HG03354 (cell line): ENCODE data around the gene ARHGEF28.

Experiments used
- ATAC-seq: cut with Tn5 transposase; IDR thresholded peaks from one replicate; pipeline ENCODE4 v1.9.1; 2021; ENCODE audit warnings: mild to moderate bottlenecking; ENCODE audit not compliant: unreplicated experiment, poor library complexity, severe bottlenecking

ARHGEF28 gene

DNA sequence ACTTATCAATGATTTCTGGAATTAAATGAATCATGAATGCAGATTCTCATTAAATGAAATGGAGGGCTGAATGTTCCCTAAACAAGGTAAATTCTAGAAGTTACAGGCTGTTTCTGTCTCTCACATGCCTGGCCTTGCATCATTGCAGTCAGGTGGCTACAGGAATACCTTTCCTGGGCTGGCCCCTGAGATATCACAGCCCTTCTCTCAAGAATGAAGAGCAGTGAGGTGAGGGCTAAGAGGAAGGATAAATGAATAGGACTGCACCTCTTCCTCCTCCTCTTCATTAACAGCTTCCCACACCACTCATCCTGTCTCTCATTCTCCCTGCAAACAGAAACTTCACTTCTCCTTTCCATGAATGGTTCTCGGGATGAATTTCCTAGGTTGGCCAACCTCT is 22.5 kb downstream of the ARHGEF28 start:
- no peak for ATAC-seq

DNA sequence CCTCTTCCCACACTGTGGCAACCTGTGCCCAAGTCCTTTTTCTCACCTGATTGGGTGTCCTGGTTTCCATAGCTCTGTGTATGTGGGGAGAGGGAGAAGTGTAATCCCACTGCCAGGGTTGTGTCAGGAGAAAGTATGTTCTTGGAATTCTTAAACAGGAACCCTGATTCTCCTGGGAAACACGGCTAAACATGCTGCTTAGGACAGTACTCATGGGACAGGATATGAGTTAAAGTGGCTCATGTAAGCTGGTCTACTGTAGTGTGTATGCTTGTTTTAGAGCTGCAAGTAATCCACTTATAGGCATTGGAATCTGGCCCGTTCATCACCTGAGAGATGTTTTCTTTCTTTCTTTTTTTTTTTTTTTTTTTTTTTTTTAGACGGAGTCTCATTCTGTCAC is 23.9 kb downstream of the ARHGEF28 start:
- ATAC-seq = no peak

DNA sequence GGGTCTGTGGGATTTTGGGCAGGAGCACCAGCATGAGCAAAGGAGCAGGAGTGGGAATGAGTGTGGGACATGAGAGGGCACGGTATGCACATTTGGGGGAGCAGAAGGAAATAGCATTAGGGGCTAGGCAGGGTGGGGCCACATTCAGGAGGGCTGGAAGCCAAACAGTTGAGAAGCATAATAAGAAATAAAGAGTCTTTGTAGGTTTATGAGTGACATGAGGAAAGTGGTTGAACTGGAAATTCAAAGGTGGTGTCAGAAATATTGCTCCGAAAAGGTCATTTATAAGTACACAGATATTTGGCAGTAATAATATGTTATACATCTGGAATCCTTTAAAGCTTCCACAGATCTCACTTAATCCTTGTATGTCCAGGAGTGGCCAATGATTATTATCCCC is 26.4 kb downstream of the ARHGEF28 start:
- ATAC-seq = no peak

DNA sequence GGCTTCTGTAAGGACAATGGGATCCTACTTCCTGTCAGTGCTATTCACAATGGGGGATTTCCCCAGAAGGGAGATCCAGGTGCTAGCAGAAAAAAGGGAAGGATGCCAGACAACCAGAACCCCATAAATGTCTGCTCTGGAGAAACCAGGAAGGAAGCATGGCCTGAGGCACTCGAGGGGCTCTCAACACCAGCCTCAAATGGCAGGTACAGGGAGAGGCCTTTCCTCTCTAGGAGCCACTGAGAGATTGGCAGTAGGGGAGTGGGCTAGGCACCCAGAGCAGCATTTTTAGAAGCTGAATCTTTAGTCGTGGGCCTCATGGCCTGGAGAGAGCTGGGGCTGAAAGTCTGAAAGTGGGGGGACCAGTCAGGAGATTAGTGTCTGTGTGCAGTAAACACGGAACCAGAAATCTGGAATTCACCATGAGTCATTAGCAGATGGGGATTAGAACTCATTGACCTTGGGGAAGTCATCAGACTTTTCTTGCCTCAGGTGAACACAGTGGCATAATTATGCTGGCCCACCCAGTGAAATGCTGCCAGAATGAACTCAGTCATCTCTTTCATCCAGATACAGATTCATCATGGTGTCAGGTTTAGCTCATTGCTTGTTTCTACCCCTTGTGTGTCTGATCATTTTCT is 28.3 kb downstream of the ARHGEF28 start:
- peak; percentile 55 for ATAC-seq

DNA sequence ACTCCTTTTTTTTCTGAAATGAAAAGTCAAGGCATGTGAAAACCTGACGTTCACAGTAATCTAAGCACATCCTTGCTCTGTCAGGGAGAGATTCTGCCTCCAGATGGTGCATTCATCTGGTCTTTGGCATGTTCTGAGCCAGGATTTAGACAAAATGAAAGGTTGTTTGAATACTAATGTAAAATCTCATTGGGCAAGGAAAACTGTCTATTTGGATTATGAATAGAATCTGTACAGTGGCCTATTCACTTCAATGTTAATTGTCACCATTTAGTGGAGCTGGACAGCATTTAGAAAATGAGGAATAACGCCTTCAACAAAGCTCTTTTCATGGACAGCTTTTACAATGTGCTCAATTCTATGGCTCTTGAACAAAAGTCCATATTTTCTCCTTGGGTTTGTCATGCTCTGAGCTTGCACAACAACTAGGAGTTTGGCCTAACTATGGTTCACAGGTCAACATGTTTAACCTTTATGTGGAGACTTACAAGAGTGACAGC is 28.9 kb downstream of the ARHGEF28 start:
- ATAC-seq = no peak

DNA sequence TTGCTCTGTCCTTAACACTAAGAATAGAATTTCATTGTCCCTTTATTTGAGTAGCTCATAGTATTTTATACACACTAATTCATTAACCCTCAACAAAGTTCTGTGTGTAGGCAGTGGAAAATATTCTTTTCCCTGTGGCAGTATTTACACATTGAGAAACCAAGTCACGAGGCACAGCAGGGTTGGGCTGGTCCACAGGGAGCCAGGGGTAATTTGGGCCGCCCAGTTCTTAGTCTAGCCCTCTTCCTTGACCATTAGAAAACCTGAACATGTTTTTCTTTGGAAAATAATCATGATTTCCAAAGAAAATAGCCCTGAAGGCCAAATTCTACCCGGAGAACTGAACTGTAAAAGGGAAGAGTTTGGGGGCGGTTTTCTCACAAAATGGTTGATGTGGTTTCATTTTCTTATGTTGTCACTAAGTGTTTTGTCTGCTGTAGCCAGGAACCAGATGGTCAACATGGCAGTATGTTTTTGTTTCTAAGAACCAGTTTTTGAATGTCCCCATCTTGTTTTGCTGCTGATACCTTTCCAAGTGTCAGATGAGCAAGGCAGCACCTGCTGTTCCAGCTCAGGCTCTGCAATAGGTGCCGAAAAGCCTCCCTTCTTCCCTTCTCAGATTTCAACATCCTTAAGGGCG is 29.6 kb downstream of the ARHGEF28 start:
- no peak for ATAC-seq

DNA sequence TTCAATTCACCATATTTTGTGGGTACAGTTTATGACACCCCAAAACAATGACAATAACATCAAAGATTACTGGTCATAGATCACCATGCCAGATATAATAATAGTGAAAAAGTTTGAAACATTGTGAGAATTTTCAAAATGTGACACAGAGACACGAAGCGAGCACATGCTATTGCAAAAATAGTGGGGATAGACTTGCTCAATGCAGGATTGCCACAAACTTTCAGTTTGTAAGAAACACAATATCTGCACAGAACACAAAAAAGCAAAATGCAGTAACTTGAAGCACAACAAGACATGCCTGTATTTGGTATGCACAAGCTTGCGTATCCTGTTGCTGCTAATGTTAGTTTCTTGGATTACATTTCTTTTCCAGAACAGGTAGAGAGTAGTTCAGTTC is 35.8 kb downstream of the ARHGEF28 start:
- no peak for ATAC-seq

DNA sequence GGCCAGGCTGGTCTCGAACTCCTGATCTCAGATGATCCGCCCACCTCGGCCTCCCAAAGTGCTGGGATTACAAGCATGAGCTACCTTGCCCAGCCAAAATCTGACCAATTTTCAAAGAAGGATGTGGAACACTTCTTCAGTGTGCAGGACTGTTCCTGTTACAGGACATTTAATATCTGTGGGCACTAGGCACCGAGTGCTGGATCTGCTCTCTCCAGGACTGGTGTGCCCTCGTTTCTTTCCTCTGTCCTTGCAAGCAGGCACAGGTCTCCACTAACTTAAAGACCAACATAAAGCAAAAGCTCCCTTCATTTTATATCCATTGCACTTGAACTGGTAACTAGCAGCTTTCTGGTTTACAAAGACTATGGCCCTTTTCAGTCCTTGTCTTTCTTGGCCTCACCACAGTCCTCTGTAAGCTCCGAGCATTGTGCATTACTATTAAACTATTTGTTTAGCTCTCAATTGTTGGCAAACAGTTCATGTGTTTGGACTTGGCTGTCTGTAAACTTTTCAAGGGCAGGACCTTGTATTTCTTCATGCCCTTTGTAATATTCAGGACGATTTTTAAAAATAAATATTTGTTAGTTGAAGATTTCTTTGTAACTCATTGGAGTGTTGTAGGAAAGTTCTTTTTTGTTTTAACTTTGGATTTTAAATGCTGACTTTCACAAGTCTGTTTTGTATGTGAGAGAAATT is 37.3 kb downstream of the ARHGEF28 start:
- no peak for ATAC-seq

DNA sequence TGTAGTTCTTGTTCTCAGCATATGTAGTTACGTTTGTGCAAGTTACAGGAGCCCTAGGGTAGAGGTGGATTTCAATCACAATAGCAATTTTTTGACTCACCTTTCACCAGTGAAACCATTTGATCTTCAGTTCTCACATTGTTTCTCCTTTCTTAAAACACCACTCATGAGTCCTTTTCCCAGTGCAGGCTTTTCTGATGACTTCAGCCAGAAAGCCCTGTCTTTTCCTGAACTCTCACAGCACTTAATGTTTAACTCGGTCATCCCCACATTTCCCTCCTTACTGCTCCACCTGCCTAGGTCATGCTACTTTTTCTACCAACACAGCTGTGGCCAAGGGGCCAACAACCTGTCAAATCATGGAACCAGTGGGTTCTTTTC is 37.9 kb downstream of the ARHGEF28 start:
- no peak for ATAC-seq

DNA sequence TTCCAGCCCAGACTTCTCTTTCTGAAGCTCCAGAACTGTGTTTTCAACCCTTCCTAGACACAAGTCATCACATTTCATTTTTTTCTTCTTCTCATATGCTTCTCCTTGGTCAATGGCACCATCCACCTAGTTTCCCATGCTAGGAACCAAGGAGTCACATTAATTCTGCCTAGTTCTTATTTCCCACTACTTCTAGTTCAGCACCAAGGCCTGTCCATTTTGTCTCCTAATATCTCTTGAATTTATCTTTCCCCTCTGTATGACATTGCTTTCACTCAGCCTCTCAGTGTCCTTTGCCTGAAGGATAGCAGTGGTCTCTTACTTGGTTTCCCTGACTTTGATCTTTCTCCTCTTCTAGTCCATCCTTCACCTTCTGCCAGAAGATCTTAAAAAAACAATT is 38.8 kb downstream of the ARHGEF28 start:
- no peak for ATAC-seq

DNA sequence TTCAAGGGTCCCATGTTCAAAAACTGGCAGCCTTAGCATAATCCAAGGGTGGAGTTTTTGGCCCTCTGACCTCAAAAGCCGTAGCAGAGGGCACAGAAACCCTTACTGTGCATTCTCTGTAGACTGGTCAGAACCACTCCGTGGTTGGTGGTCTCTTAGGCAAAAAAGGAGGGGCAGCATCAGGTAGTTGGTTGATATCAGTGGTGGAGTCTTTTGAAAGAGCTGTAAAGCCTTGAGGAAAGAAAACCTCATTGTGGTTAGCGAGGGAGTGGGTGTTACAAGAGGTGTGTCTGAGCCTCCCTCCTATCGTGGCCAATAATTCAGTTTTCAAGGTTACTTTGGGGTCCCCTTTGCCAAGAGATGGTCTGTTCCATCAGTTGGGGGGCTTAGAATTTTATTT is 40.9 kb downstream of the ARHGEF28 start:
- ATAC-seq = no peak

DNA sequence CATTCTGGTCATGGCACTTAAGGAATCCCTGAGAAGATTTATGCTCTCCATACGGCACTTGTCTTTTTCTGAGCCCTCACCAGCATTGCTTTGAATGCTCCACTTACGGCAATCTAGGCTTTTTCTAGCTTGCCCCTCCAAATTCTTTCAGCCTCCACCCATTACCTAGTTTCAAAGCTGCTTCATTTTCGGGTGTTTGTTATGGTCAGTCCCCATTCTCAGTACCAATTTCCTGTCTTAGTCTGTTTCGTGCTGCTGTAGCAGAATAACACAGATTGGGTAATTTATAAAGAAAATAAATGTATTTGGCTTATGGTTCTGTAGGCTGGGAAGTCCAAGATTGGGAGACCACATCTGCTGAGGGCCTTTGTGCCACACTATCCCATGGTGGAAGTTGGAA is 42.0 kb downstream of the ARHGEF28 start:
- ATAC-seq = peak; percentile 72

DNA sequence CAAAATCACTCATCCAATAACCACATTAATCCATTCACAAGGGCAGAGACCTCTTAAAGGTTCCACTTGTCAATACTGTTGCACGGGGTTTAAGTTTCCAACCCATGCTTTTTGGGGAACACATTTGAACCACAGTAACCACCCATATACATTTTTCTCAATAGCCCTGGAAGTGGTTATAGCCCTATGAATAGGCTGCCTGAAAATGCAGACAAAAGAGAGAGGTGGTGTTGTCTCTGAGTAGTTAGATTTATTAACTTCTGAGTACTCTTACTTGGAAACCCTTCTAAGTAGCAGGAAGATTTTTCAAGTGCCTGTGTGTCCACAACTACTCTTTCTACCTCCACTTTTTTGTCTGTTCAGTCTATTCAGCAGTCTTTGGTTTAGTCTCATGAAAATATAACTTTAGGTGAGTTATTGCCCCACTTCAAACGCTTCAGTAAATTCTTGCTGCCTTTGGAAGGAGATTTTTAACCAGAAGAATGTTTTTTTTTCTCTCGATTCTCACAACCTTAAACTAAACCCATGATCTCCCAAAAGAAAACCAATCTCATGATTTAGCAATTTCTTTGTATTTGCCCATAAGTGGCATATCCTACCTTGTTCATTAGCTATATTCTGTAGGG is 42.6 kb downstream of the ARHGEF28 start:
- ATAC-seq = peak; percentile 26

DNA sequence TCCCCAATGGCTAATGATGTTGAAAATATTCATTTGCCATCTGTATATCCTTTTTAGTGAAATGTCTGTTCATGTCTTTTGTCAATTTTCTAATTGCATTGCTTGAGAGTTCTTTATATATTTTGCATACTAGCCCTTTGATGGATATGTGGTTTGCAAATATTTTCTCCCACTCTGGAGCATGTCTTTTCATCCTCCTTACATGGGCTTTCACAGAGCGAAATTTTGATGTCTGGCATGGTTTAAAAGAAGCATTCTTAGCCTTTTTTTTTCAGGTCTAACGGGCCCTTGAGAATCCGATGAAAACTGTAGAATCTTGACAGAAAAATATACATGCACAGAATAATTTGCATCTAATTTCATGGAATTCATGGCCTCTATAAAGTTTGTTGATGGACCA is 44.7 kb downstream of the ARHGEF28 start:
- ATAC-seq = no peak

DNA sequence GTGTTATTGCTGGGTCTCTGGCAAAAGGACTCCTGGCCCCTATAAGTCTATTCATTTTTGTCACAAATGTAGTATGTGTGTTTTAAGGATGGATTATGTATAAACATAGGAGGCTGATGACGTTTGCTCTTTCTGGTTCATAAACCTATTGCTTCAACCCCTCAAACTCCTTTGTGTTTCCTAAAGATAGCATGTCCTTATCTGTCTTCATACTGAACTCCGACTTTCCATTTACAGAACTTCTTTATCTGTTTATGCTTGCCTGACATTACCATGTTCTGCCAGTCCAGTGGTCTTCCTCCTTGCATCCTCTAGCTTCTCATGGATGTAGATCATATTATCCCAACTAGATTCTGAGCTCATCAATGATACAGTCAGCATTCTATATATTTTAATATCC is 46.1 kb downstream of the ARHGEF28 start:
- no peak for ATAC-seq

DNA sequence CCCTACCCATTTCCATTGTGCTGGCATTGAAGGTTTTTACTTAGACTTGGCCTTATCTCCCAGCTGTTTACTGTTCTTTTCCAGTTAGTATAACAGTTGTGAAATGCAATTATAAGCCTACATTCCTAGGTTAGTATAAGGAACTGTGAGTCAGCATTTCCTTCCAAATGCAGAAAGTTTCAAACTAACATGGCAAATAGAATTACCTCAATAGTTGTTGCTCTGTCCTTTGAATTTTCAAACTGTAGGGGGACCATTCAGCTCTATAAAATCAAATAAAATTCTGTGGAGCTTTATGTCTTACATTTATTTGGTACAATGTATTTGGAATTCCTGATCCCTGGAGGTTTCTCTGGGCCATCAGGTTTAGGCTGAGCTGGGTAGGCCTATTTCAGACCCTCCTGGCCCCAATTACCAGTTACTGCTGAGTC is 47.2 kb downstream of the ARHGEF28 start:
- ATAC-seq = no peak

DNA sequence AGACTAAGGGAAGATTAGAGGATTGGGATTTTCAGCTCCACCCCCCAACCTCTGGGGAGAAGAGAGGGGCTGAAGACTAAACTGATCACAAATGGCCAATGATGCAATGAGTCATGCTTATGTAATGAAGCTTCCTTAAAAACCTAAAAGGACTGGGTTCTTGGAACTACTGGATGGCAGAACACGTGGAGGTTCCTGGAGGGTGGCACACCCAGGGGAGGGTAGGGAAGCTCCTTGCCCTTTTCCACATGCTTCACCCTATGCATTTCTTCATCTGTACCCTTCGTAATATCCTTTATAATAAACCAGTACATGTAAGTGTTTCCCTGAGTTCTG is 48.6 kb downstream of the ARHGEF28 start:
- ATAC-seq = no peak

DNA sequence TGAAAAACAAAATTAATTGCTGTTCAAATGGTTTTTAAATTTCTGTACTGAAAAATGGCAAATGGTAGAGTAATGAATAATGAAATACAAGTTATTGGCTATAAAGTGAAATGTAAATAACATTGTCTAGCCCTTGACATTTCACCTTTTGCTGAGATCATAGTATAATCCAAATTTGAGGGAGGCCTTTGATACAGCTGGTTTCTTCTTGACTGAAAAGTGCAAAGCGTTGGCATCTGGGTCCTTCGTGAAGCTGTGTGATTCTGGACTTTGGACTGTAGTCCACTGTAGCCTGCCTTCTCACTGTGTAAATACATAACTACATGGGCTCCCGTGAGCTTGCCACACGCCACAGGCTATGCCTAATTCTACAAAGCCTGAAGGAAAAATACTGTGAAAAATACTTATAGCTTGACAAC is 52.3 kb downstream of the ARHGEF28 start:
- no peak for ATAC-seq

DNA sequence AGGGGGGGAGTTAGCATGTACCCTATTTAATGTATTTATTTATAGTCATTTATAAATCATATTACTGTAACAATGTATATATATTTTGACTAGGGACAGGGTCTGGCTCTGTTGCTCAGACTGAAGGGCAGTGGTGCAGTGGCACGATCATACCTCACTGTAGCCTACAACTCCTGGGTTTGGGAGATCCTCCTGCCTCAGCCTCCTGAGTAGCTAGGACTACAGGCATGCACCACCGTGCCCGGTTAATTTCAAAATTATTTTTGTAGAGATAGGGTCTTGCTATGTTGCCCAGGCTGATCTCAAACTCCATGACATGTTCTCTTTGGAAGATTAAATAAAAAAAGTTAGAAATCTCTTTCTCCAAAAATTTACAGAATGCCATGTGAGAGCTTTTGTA is 52.8 kb downstream of the ARHGEF28 start:
- ATAC-seq = no peak

DNA sequence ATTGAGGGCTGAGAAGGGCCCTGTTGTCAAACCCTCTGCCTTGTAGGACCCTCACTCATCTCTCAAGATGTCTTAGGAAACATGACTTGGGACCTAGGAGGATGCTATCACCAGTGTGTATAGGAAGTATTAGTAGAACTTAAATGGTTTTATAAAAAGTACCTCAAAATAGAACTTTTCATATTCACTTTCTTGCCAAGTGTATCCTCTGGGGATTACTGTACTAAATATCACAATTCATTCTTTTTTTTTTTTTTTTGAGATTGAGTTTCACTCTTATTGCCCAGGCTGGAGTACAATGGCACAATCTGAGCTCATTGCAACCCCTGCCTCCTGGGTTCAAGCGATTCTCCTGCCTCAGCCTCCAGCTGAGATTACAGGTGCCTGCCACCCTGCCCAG is 56.2 kb downstream of the ARHGEF28 start:
- no peak for ATAC-seq

DNA sequence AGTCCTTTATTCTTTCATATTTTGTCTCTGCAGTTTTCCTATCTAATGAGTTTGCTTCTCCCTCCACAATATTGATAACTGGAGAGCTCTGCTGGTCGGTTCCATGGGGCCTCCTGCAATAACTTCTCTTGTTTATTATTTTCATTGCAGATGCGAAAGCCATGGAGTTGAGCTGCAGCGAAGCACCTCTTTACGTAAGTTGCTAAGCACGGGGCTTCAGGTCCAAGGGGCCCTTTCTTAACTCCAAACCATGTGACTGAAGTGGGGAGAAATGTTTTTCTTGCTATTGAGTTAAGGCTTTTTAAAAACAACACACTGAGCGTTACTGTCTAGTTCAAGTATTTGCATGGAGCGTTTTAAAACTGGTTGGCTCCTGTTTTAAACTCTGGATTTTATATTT is 58.7 kb downstream of the ARHGEF28 start:
- ATAC-seq = no peak
